ENCODE data around the gene RGS14. TPM values are rescaled to one million over a fixed set of nuclear protein-coding genes. Genes with fewer than 3 reads are reported as not detected.

RGS14 gene
- total and polyA plus RNA-seq, 4 experiments from 2014 or later, result 62.3 to 168 (median 132) TPM

- Histone ChIP-seq H3K27me3 (ENCODE audit: insufficient read depth, low read length) (no peaks in the 10 kb centered on the region), H3K36me3 (ENCODE audit: insufficient read depth, low read length) (peaks cover 24% of the 10 kb centered on the region), H3K27ac (ENCODE audit: low read depth, low read length) (no peak overlapping the region), H3K4me1 (ENCODE audit: insufficient read depth, low read length) (no peaks in the 10 kb centered on the region), H3K9me3 (ENCODE audit: control insufficient read depth in 1 of 2, low read length in 2 of 2) (no peaks in the 10 kb centered on the region), H3K4me3 (ENCODE audit: low read length in 2 of 2) (no peak overlapping the region)
- Mint-ChIP-seq H3K4me3 (peak overlapping the region in 6 of 8 donors; percentile 9 to 62 (median 36)), H3K9me3 (no peaks in the 10 kb centered on the region), H3K36me3 (peaks cover 16 to 43% of the 10 kb centered on the region in 2 donors), H3K27me3 (no peaks in the 10 kb centered on the region), H3K27ac (peak overlapping the region in 6 of 7 donors; percentile 5 to 84 (median 56)), H3K4me1 (peaks cover 0 to 6% (median 2%) of the 10 kb centered on the region in 4 donors)
- ChIA-PET POLR2A (ENCODE audit: partially characterized antibody) (interaction anchor here (0.7 to 1.7 kb wide), 5 partner anchors 8 to 41 kb away, joined by 3 to 4 read pairs (median 3); partner anchors contain the start of gene RGS14), CTCF (ENCODE audit: partially characterized antibody) (interaction anchor here (0.9 to 3.0 kb wide), 5 partner anchors 10 to 128 kb away, joined by 3 to 13 read pairs (median 4); no protein-coding TSS in a partner anchor)
- no peak for DNase-seq
- intact Hi-C loops (cut with micrococcal nuclease), result no loop called here
Measured at GRCh38 chr5:177327539-177328522, 29.9 kb upstream of the RGS14 start.

DNA sequence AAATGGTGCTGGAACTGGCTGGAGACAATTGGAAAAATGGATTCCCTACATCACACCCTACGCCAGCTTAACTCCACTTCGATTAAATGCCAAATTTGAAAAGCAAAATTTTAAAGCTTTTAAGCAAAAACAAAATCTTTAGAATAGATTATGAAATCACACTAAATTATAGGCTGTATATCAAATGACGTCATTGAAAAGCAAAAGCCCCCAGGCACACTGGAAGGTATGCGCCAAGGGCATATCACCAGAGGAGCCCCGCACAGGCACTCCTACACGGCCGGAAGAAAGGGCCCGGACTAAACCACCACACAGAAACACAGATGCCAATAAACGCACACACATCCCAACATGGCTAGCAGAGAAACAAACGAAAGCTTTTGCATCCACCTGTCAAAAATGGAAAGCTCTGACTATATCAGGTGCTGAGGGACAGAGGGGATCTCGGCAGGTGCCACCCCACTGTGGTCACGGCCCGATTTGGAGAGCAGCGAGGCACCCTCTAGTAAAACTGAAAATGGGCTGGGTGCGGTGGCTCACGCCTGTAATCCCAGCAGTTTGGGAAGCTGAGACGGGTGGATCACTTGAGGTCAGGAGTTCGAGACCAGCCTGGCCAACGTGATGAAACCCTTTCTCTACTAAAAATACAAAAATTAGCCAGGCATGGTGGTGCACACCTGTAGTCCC lies 29.0 kb upstream of the RGS14 start:
- no peak for DNase-seq
- Histone ChIP-seq H3K4me1 (ENCODE audit: insufficient read depth, low read length) (no peaks in the 10 kb centered on the region), H3K4me3 (ENCODE audit: low read length in 2 of 2) (no peak overlapping the region), H3K27ac (ENCODE audit: low read depth, low read length) (no peak overlapping the region), H3K27me3 (ENCODE audit: insufficient read depth, low read length) (no peaks in the 10 kb centered on the region), H3K36me3 (ENCODE audit: insufficient read depth, low read length) (peaks cover 33% of the 10 kb centered on the region), H3K9me3 (ENCODE audit: control insufficient read depth in 1 of 2, low read length in 2 of 2) (no peaks in the 10 kb centered on the region)
- H3K36me3 Mint-ChIP-seq, result peaks cover 13 to 47% of the 10 kb centered on the region in 2 donors
- H3K9me3 Mint-ChIP-seq, result no peaks in the 10 kb centered on the region
- no peak overlapping the region for H3K4me3 Mint-ChIP-seq
- POLR2A ChIA-PET (ENCODE audit: partially characterized antibody), result interaction anchor here (1.1 to 1.7 kb wide), 2 partner anchors 9 to 19 kb away, joined by 3 read pairs; no protein-coding TSS in a partner anchor
- CTCF ChIA-PET (ENCODE audit: partially characterized antibody), result interaction anchor here (1.0 to 3.0 kb wide), 2 partner anchors 11 to 62 kb away, joined by 4 to 13 read pairs; no protein-coding TSS in a partner anchor
- no peaks in the 10 kb centered on the region for H3K27me3 Mint-ChIP-seq
- H3K27ac Mint-ChIP-seq, result peak overlapping the region in 2 of 7 donors; percentile 36 to 53
- intact Hi-C loops (cut with micrococcal nuclease), result no loop called here
- peaks cover 0 to 6% (median 2%) of the 10 kb centered on the region in 4 donors for H3K4me1 Mint-ChIP-seq

DNA sequence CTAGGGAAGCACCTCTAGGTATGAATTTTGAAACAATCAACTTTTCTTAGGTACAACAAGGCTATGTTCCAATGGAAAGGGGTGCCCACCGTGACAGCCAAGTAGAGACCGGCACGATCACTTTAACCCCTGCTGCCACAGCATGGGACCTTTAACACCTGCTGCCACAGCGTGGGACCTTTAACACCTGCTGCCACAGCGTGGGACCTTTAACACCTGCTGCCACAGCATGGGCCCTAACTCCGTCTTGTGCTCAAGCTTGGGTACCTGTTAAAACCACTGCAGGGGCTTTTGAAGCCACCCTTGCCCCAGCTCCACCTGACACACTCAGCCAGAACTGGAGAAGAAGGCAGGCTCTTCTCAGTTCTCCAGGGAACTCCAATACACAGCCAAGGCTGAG lies 27.8 kb upstream of the RGS14 start:
- Histone ChIP-seq H3K27ac (ENCODE audit: low read depth, low read length) (no peak overlapping the region), H3K9me3 (ENCODE audit: control insufficient read depth in 1 of 2, low read length in 2 of 2) (no peaks in the 10 kb centered on the region), H3K4me3 (ENCODE audit: low read length in 2 of 2) (no peak overlapping the region), H3K27me3 (ENCODE audit: insufficient read depth, low read length) (no peaks in the 10 kb centered on the region), H3K36me3 (ENCODE audit: insufficient read depth, low read length) (peaks cover 45% of the 10 kb centered on the region), H3K4me1 (ENCODE audit: insufficient read depth, low read length) (no peaks in the 10 kb centered on the region)
- Mint-ChIP-seq H3K4me1 (peaks cover 0 to 6% (median 5%) of the 10 kb centered on the region in 4 donors), H3K27ac (peak overlapping the region in 2 of 7 donors; percentile 17 to 31), H3K27me3 (no peaks in the 10 kb centered on the region), H3K4me3 (no peak overlapping the region), H3K36me3 (peaks cover 15 to 54% of the 10 kb centered on the region in 2 donors), H3K9me3 (no peaks in the 10 kb centered on the region)
- ChIA-PET POLR2A (ENCODE audit: partially characterized antibody) (no interaction called here), CTCF (ENCODE audit: partially characterized antibody) (no interaction called here)
- DNase-seq, result no peak
- intact Hi-C loops (cut with micrococcal nuclease), result no loop called here

GRCh38 chr5:177330991-177331842 lies 26.5 kb upstream of the RGS14 start:
- no peak for DNase-seq
- Mint-ChIP-seq H3K4me3 (no peak overlapping the region), H3K27ac (peak overlapping the region in 2 of 7 donors; percentile 12 to 48), H3K36me3 (peaks cover 22 to 60% of the 10 kb centered on the region in 2 donors), H3K27me3 (no peaks in the 10 kb centered on the region), H3K4me1 (peaks cover 0 to 6% (median 5%) of the 10 kb centered on the region in 4 donors), H3K9me3 (no peaks in the 10 kb centered on the region)
- H3K4me1 ChIP-seq (ENCODE audit: insufficient read depth, low read length), result no peaks in the 10 kb centered on the region
- no peaks in the 10 kb centered on the region for H3K27me3 ChIP-seq (ENCODE audit: insufficient read depth, low read length)
- intact Hi-C loops (cut with micrococcal nuclease), result no loop called here
- POLR2A ChIA-PET (ENCODE audit: partially characterized antibody), result interaction anchor here (2.6 kb wide), 1 partner anchor 72 kb away, joined by 9 read pairs; no protein-coding TSS in a partner anchor
- peaks cover 58% of the 10 kb centered on the region for H3K36me3 ChIP-seq (ENCODE audit: insufficient read depth, low read length)
- CTCF ChIA-PET (ENCODE audit: partially characterized antibody), result interaction anchor here (3.6 kb wide), 1 partner anchor 13 kb away, joined by 8 read pairs; no protein-coding TSS in a partner anchor
- H3K4me3 ChIP-seq (ENCODE audit: low read length in 2 of 2), result no peak overlapping the region
- H3K9me3 ChIP-seq (ENCODE audit: control insufficient read depth in 1 of 2, low read length in 2 of 2), result no peaks in the 10 kb centered on the region
- no peak overlapping the region for H3K27ac ChIP-seq (ENCODE audit: low read depth, low read length)

- Histone ChIP-seq H3K36me3 (ENCODE audit: insufficient read depth, low read length) (peaks cover 68% of the 10 kb centered on the region), H3K27ac (ENCODE audit: low read depth, low read length) (no peak overlapping the region), H3K4me1 (ENCODE audit: insufficient read depth, low read length) (no peaks in the 10 kb centered on the region), H3K4me3 (ENCODE audit: low read length in 2 of 2) (no peak overlapping the region), H3K27me3 (ENCODE audit: insufficient read depth, low read length) (no peaks in the 10 kb centered on the region), H3K9me3 (ENCODE audit: control insufficient read depth in 1 of 2, low read length in 2 of 2) (no peaks in the 10 kb centered on the region)
- H3K27ac Mint-ChIP-seq, result no peak overlapping the region
- H3K4me1 Mint-ChIP-seq, result peaks cover 0 to 6% (median 5%) of the 10 kb centered on the region in 4 donors
- no peak for DNase-seq
- H3K36me3 Mint-ChIP-seq, result peaks cover 26 to 65% of the 10 kb centered on the region in 2 donors
- ChIA-PET POLR2A (ENCODE audit: partially characterized antibody) (interaction anchor here (2.6 kb wide), 1 partner anchor 71 kb away, joined by 9 read pairs; no protein-coding TSS in a partner anchor), CTCF (ENCODE audit: partially characterized antibody) (interaction anchor here (3.6 kb wide), 1 partner anchor 14 kb away, joined by 8 read pairs; no protein-coding TSS in a partner anchor)
- intact Hi-C loops (cut with micrococcal nuclease), result no loop called here
- no peaks in the 10 kb centered on the region for H3K9me3 Mint-ChIP-seq
- H3K4me3 Mint-ChIP-seq, result no peak overlapping the region
- H3K27me3 Mint-ChIP-seq, result no peaks in the 10 kb centered on the region
Measured at GRCh38 chr5:177332031-177332895, 25.5 kb upstream of the RGS14 start.

DNA sequence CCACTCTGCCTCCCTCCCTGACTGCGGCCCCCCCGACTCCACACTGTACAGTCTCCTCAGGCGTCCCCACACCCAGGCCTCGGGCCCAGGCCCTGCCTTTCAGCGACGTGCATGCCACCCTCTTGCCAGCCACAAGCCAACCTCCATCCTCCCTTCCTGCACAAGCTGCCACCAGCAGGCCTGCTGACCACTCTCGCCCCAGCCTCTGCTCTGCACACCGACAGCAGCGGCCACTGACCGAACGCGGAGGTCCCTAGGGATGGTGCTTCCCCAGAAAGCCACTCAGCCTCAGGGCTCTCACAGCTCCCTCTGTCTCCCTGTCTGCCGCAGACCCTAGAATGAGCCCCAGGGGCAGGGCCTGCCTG lies 24.8 kb upstream of the RGS14 start:
- DNase-seq, result no peak
- peaks cover 75% of the 10 kb centered on the region for H3K36me3 ChIP-seq (ENCODE audit: insufficient read depth, low read length)
- intact Hi-C loops (cut with micrococcal nuclease), result no loop called here
- no peaks in the 10 kb centered on the region for H3K4me1 ChIP-seq (ENCODE audit: insufficient read depth, low read length)
- H3K36me3 Mint-ChIP-seq, result peaks cover 24 to 64% of the 10 kb centered on the region in 2 donors
- peaks cover 1 to 6% (median 2%) of the 10 kb centered on the region in 4 donors for H3K4me1 Mint-ChIP-seq
- H3K27ac ChIP-seq (ENCODE audit: low read depth, low read length), result no peak overlapping the region
- H3K27me3 ChIP-seq (ENCODE audit: insufficient read depth, low read length), result no peaks in the 10 kb centered on the region
- H3K27me3 Mint-ChIP-seq, result no peaks in the 10 kb centered on the region
- no peak overlapping the region for H3K4me3 Mint-ChIP-seq
- no peaks in the 10 kb centered on the region for H3K9me3 ChIP-seq (ENCODE audit: control insufficient read depth in 1 of 2, low read length in 2 of 2)
- no peaks in the 10 kb centered on the region for H3K9me3 Mint-ChIP-seq
- ChIA-PET CTCF (ENCODE audit: partially characterized antibody) (interaction anchor here (1.7 to 3.6 kb wide), 2 partner anchors 15 to 23 kb away, joined by 5 to 8 read pairs; no protein-coding TSS in a partner anchor), POLR2A (ENCODE audit: partially characterized antibody) (interaction anchor here (2.6 kb wide), 1 partner anchor 70 kb away, joined by 9 read pairs; no protein-coding TSS in a partner anchor)
- peak overlapping the region in 1 of 7 donors; percentile 35 for H3K27ac Mint-ChIP-seq
- H3K4me3 ChIP-seq (ENCODE audit: low read length in 2 of 2), result no peak overlapping the region
